GM19035 (cell line): Measurements from ENCODE around the gene C1QTNF12.

Experiments
- ATAC-seq: cut with Tn5 transposase; IDR thresholded peaks from one replicate; pipeline ENCODE4 v1.9.1; 2021; ENCODE audit not compliant: unreplicated experiment

Gene C1QTNF12

GRCh38 chr1:1241588-1242219 is 4.8 kb downstream of the C1QTNF12 start:
- ATAC-seq, result no peak

- ATAC-seq, result no peak
Observed at GRCh38 chr1:1240822-1241587, 5.5 kb downstream of the C1QTNF12 start.

GRCh38 chr1:1240348-1240732 is 6.2 kb downstream of the C1QTNF12 start:
- ATAC-seq, result no peak

GRCh38 chr1:1239614-1240347 is 6.7 kb downstream of the C1QTNF12 start:
- no peak for ATAC-seq

- ATAC-seq, result no peak
Observed at GRCh38 chr1:1239227-1239613, 7.3 kb downstream of the C1QTNF12 start.

GRCh38 chr1:1238702-1239178 is 7.8 kb downstream of the C1QTNF12 start:
- no peak for ATAC-seq

GRCh38 chr1:1237874-1238701 is 8.4 kb downstream of the C1QTNF12 start:
- ATAC-seq, result no peak

GRCh38 chr1:1236945-1237873 is 9.3 kb downstream of the C1QTNF12 start:
- ATAC-seq, result no peak

- no peak for ATAC-seq
Observed at GRCh38 chr1:1236176-1236763, 10.3 kb downstream of the C1QTNF12 start.

GRCh38 chr1:1235016-1235744 is 11.3 kb downstream of the C1QTNF12 start:
- ATAC-seq, result no peak

- ATAC-seq, result no peak
Observed at GRCh38 chr1:1234180-1234808, 12.2 kb downstream of the C1QTNF12 start.

- no peak for ATAC-seq
Observed at GRCh38 chr1:1233567-1233892, 13.0 kb downstream of the C1QTNF12 start.

- ATAC-seq, result no peak
Observed at GRCh38 chr1:1232796-1233566, 13.5 kb downstream of the C1QTNF12 start.

- ATAC-seq, result no peak
Observed at GRCh38 chr1:1232208-1232795, 14.2 kb downstream of the C1QTNF12 start, which contains the start of gene B3GALT6. TSS of gene B3GALT6 (plus strand) at chr1:1232237. CDS start at chr1:1232279, 42 bp downstream.

GRCh38 chr1:1231400-1232207 is 14.9 kb downstream of the C1QTNF12 start, which contains the start of gene SDF4:
TSS of gene SDF4 (minus strand) at chr1:1232001. CDS start at chr1:1228772, 3,229 bp downstream.
- ATAC-seq, result peak; percentile 88

- no peak for ATAC-seq
Observed at GRCh38 chr1:1230656-1231399, 15.7 kb downstream of the C1QTNF12 start.
